HFF-Myc (cell line): ENCODE results near the gene TAF12.

ENCODE experiments used
- DNase-seq: peaks from one replicate; pipeline ENCODE4 v3.0.0-alpha.2; 2011; ENCODE audit warnings: low read depth; ENCODE audit errors: extremely low read depth
- H3K4me3 ChIP-seq: replicated peaks from 2 replicates; pipeline ENCODE4 v1.5.1; 2011; ENCODE audit warnings: low read depth, mild to moderate bottlenecking, control low read depth, low read length
- TF ChIP-seq, protein P1 (sequence below): IDR thresholded peaks from 2 replicates; pipeline ENCODE4 v1.5.1; 2012; ENCODE audit warnings: mild to moderate bottlenecking, low read depth, low read length, control low read depth; ENCODE audit errors: missing control alignments

The TAF12 gene

GRCh38 chr1:28565726-28566125 is 77.1 kb downstream of the TAF12 start:
- DNase-seq = no peak
- TF ChIP-seq, protein P1, sequence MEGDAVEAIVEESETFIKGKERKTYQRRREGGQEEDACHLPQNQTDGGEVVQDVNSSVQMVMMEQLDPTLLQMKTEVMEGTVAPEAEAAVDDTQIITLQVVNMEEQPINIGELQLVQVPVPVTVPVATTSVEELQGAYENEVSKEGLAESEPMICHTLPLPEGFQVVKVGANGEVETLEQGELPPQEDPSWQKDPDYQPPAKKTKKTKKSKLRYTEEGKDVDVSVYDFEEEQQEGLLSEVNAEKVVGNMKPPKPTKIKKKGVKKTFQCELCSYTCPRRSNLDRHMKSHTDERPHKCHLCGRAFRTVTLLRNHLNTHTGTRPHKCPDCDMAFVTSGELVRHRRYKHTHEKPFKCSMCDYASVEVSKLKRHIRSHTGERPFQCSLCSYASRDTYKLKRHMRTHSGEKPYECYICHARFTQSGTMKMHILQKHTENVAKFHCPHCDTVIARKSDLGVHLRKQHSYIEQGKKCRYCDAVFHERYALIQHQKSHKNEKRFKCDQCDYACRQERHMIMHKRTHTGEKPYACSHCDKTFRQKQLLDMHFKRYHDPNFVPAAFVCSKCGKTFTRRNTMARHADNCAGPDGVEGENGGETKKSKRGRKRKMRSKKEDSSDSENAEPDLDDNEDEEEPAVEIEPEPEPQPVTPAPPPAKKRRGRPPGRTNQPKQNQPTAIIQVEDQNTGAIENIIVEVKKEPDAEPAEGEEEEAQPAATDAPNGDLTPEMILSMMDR = no peak
- H3K4me3 ChIP-seq = no peak overlapping the region

- H3K4me3 ChIP-seq = no peak overlapping the region
- TF ChIP-seq, protein P1 = no peak
- no peak for DNase-seq
Measured at GRCh38 chr1:28565040-28565439, 77.8 kb downstream of the TAF12 start.

- no peak for DNase-seq
- no peak overlapping the region for H3K4me3 ChIP-seq
- TF ChIP-seq, protein P1 = no peak
Measured at GRCh38 chr1:28564310-28564709, 78.6 kb downstream of the TAF12 start.

GRCh38 chr1:28560886-28561285 is 82.0 kb downstream of the TAF12 start:
- no peak for DNase-seq
- H3K4me3 ChIP-seq = no peak overlapping the region
- TF ChIP-seq, protein P1 = no peak
